GM23338 (cell line): ENCODE results near the gene CFAP74. TPM values are rescaled to one million over a fixed set of nuclear protein-coding genes. Genes with fewer than 3 reads are reported as not detected.

ENCODE experiments used
- ATAC-seq: fragments of 200-7000 bp; cut with Tn5 transposase; 3 replicates; pipeline ENCODE4 v1.9.1; 2020
- DNase-seq: peaks from one replicate; pipeline ENCODE4 v3.0.0-alpha.2; 2015; ENCODE audit warnings: low spot score
- H2AFZ ChIP-seq: fragments of 200-600 bp; sonication (generic); 2 replicates; pipeline ENCODE4 v1.8.0; 2016; ENCODE audit warnings: antibody characterized with exemption, mild to moderate bottlenecking, moderate library complexity
- H3F3A ChIP-seq: fragments of 200-600 bp; sonication (generic); replicated peaks from 2 replicates; pipeline ENCODE4 v1.8.0; 2017; ENCODE audit warnings: antibody characterized with exemption, mixed run types, low read depth
- H3K27ac ChIP-seq: fragments of 200-600 bp; sonication (generic); 2 replicates; pipeline ENCODE4 v1.6.1; 2016; ENCODE audit warnings: low read depth
- H3K27me3 ChIP-seq: fragments of 200-600 bp; sonication (generic); 2 replicates; pipeline ENCODE4 v1.8.0; 2016; ENCODE audit warnings: mild to moderate bottlenecking, mixed run types, moderate library complexity; ENCODE audit not compliant: insufficient read depth
- H3K36me3 ChIP-seq: fragments of 200-600 bp; sonication (generic); 2 replicates; pipeline ENCODE4 v1.8.0; 2016; ENCODE audit warnings: mild to moderate bottlenecking; ENCODE audit not compliant: insufficient read depth
- H3K4me1 ChIP-seq: fragments of 200-600 bp; sonication (generic); 2 replicates; pipeline ENCODE4 v1.8.0; 2016; ENCODE audit warnings: mild to moderate bottlenecking, moderate library complexity; ENCODE audit not compliant: insufficient read depth
- H3K4me2 ChIP-seq: fragments of 200-600 bp; sonication (generic); 2 replicates; pipeline ENCODE4 v1.7.1; 2017; ENCODE audit warnings: mixed run types
- H3K4me3 ChIP-seq: fragments of 200-600 bp; sonication (generic); 2 replicates; pipeline ENCODE4 v1.6.1; 2016; ENCODE audit warnings: mixed run types
- H3K79me2 ChIP-seq: fragments of 200-600 bp; sonication (generic); replicated peaks from 2 replicates; pipeline ENCODE4 v1.8.0; 2017; ENCODE audit warnings: mild to moderate bottlenecking; ENCODE audit not compliant: insufficient read depth
- H3K9me2 ChIP-seq: fragments of 200-600 bp; sonication (generic); 2 replicates; pipeline ENCODE4 v1.8.0; 2017; ENCODE audit not compliant: insufficient read depth
- H4K20me1 ChIP-seq: fragments of 200-600 bp; sonication (generic); replicated peaks from 2 replicates; pipeline ENCODE4 v1.8.0; 2017; ENCODE audit warnings: mild to moderate bottlenecking; ENCODE audit not compliant: insufficient read depth
- H3K27ac Mint-ChIP-seq: 2 replicates; pipeline ENCODE4 v1.8.0; 2020; ENCODE audit warnings: inconsistent platforms, mild to moderate bottlenecking, moderate library complexity, mixed read lengths
- H3K27me3 Mint-ChIP-seq: 3 replicates; pipeline ENCODE4 v1.8.0; 2022; ENCODE audit warnings: low read depth, mild to moderate bottlenecking, moderate library complexity, mixed read lengths, inconsistent platforms; ENCODE audit not compliant: insufficient read depth, poor library complexity
- H3K36me3 Mint-ChIP-seq: 3 replicates; pipeline ENCODE4 v1.8.0; 2021; ENCODE audit warnings: low read depth, mild to moderate bottlenecking, inconsistent platforms, moderate library complexity, mixed read lengths
- H3K4me1 Mint-ChIP-seq: 3 replicates; pipeline ENCODE4 v1.8.0; 2020; ENCODE audit warnings: mild to moderate bottlenecking, inconsistent platforms, mixed read lengths
- H3K4me3 Mint-ChIP-seq: 3 replicates; pipeline ENCODE4 v1.8.0; 2021; ENCODE audit warnings: moderate library complexity, mild to moderate bottlenecking, inconsistent platforms, mixed read lengths
- H3K9me3 Mint-ChIP-seq: 3 replicates; pipeline ENCODE4 v1.8.0; 2020; ENCODE audit warnings: moderate library complexity, mild to moderate bottlenecking, inconsistent platforms, mixed read lengths
- CREB1 ChIP-seq: fragments of 250-450 bp; sonication (Bioruptor Pico); IDR thresholded peaks from 2 replicates; pipeline ENCODE4 v1.5.0; 2020; ENCODE audit warnings: low read depth, mild to moderate bottlenecking, moderate library complexity
- CTCF ChIP-seq, 2 experiments: fragments of 200-600 bp in 1 of 2; sonication (generic) in 1 of 2; conservative IDR thresholded peaks; 2 replicates each; pipeline versions ENCODE4 v1.5.1 to v1.6.1; 2016 to 2017; ENCODE audit warnings: antibody characterized with exemption in 2 of 2, low read depth in 2 of 2, mild to moderate bottlenecking in 2 of 2, moderate library complexity in 1 of 2
- ETS1 ChIP-seq: IDR thresholded peaks from 2 replicates; pipeline ENCODE4 v1.6.1; 2016; ENCODE audit warnings: antibody characterized with exemption
- EZH2 ChIP-seq: fragments of 200-600 bp; sonication (generic); IDR thresholded peaks from one replicate; pipeline ENCODE4 v1.8.0; 2017; ENCODE audit warnings: antibody characterized with exemption, mild to moderate bottlenecking, low read depth; ENCODE audit not compliant: unreplicated experiment
- EZH2phosphoT487 ChIP-seq: fragments of 200-600 bp; sonication (generic); IDR thresholded peaks from one replicate; pipeline ENCODE4 v1.8.1; 2018; ENCODE audit warnings: antibody characterized with exemption; ENCODE audit not compliant: unreplicated experiment
- JUNB ChIP-seq: IDR thresholded peaks from one replicate; pipeline ENCODE4 v1.6.1; 2016; ENCODE audit warnings: antibody characterized with exemption; ENCODE audit not compliant: unreplicated experiment
- NANOG ChIP-seq: IDR thresholded peaks from 2 replicates; pipeline ENCODE4 v1.6.1; 2016; ENCODE audit warnings: antibody characterized with exemption, borderline replicate concordance
- POLR2AphosphoS5 ChIP-seq: IDR thresholded peaks from 2 replicates; pipeline ENCODE4 v1.6.1; 2016; ENCODE audit warnings: antibody characterized with exemption, low read depth
- REST ChIP-seq: IDR thresholded peaks from one replicate; pipeline ENCODE4 v1.6.1; 2018; ENCODE audit warnings: antibody characterized with exemption; ENCODE audit not compliant: unreplicated experiment
- STAT1 ChIP-seq: IDR thresholded peaks from one replicate; pipeline ENCODE4 v1.6.1; 2016; ENCODE audit warnings: antibody characterized with exemption; ENCODE audit not compliant: unreplicated experiment
- ZNF114 ChIP-seq: fragments of 250-450 bp; sonication (Bioruptor Pico); IDR thresholded peaks from 2 replicates; pipeline ENCODE4 v1.5.0; 2020; ENCODE audit warnings: mild to moderate bottlenecking, moderate library complexity
- ZNF331 ChIP-seq: fragments of 250-450 bp; sonication (Bioruptor Pico); IDR thresholded peaks from 2 replicates; pipeline ENCODE4 v1.5.0; 2020; ENCODE audit warnings: low read depth, mild to moderate bottlenecking, moderate library complexity
- polyA plus RNA-seq: library from polyadenylated mRNA; unstranded; fragments of >200 nt; fragmentation: Nextera tagmentation; extraction: Ambion mirVana; gene quantifications from 2 replicates; pipeline ENCODE4 v1.2.1, GENCODE V29; 2016
- total RNA-seq: library from RNA; depleted of rRNA; stranded (reverse); fragments of >200 nt; shearing (Covaris generic); gene quantifications from 2 replicates; pipeline ENCODE4 v1.2.3, GENCODE V29; 2014

The CFAP74 gene
- total and polyA plus RNA-seq, 2 experiments from 2014 or later = 0.21 TPM; not detected in 1

- no peak for TF ChIP-seq ZNF114
- no peak for TF ChIP-seq STAT1
- TF ChIP-seq ZNF331 (CRISPR knock-in tag) = no peak
- TF ChIP-seq ETS1 = no peak
- TF ChIP-seq CREB1 (CRISPR knock-in tag) = no peak
These were observed 77.2 kb downstream of the CFAP74 start (continued) for GRCh38 chr1:1926346-1926811.

GRCh38 chr1:1925437-1926345, 77.9 kb downstream of the CFAP74 start:
- Histone ChIP-seq H4K20me1 (no peaks in the 10 kb centered on the region), H3K27me3 (no peaks in the 10 kb centered on the region), H3F3A (0 out of 2 replicates have a peak, but pooled peaks cover 3% of the 10 kb centered on the region), H3K79me2 (no peaks in the 10 kb centered on the region), H3K36me3 (no peaks in the 10 kb centered on the region), H3K4me2 (no peak overlapping the region), H3K4me3 (no peak overlapping the region), H2AFZ (no peak overlapping the region), H3K9me2 (no peaks in the 10 kb centered on the region), H3K4me1 (no peaks in the 10 kb centered on the region), H3K27ac (no peak overlapping the region)
- Mint-ChIP-seq H3K9me3 (peaks cover 12% of the 10 kb centered on the region), H3K4me1 (no peaks in the 10 kb centered on the region; the same call in 2 of the 3 replicates), H3K27me3 (peaks cover 7% of the 10 kb centered on the region), H3K36me3 (no peaks in the 10 kb centered on the region), H3K4me3 (no peak overlapping the region), H3K27ac (no peak overlapping the region)
- DNase-seq = no peak
- no peak for ATAC-seq
- TF ChIP-seq REST = no peak
- TF ChIP-seq JUNB = no peak
- TF ChIP-seq NANOG = no peak
- TF ChIP-seq ZNF114 = no peak
- no peak for TF ChIP-seq EZH2phosphoT487
- TF ChIP-seq CTCF (conservative IDR thresholded peaks at IDR 0.05; ENCODE audit: low read depth in 2 of 2) = no peak
- TF ChIP-seq ZNF331 (CRISPR knock-in tag) = no peak
- TF ChIP-seq POLR2AphosphoS5 = no peak
- no peak for TF ChIP-seq EZH2
- no peak for TF ChIP-seq ETS1
